DMS53 (cell line): ENCODE measurements around the gene SLC25A45.

ENCODE experiments used
- DNase-seq: peaks from one replicate; lab custom pipeline; 2025; lab: John Stamatoyannopoulos, UW

Gene SLC25A45

GRCh38 chr11:65404638-65405339, 22.3 kb upstream of the SLC25A45 start:
- DNase-seq: no peak

GRCh38 chr11:65404210-65404609, 21.8 kb upstream of the SLC25A45 start:
- DNase-seq: no peak

GRCh38 chr11:65403607-65404121, 21.2 kb upstream of the SLC25A45 start:
- no peak for DNase-seq

GRCh38 chr11:65402790-65403189, 20.3 kb upstream of the SLC25A45 start:
- no peak for DNase-seq

DNA sequence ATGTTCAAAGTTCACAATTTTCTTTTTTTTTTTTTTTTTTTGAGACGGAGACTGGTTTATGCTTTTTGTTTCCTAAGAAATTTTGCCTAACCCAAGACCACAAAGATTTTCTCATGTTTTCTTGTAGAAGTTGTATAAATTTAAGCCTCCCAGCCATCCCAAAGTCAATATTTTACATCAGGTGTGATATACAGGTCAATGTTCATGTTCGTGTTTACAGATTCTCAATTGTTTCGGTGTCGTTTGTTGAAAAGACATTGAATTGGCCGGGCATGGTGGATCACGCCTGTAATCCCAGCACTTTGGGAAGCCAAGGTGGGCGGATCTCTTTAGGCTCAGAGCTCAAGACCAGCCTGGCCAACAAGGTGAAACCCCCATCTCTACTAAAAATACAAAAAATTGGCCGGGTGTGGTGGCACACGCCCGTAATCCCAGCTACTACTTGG, 19.4 kb upstream of the SLC25A45 start:
- DNase-seq: no peak

- DNase-seq: no peak
These were observed 18.8 kb upstream of the SLC25A45 start for GRCh38 chr11:65401073-65401802.

DNA sequence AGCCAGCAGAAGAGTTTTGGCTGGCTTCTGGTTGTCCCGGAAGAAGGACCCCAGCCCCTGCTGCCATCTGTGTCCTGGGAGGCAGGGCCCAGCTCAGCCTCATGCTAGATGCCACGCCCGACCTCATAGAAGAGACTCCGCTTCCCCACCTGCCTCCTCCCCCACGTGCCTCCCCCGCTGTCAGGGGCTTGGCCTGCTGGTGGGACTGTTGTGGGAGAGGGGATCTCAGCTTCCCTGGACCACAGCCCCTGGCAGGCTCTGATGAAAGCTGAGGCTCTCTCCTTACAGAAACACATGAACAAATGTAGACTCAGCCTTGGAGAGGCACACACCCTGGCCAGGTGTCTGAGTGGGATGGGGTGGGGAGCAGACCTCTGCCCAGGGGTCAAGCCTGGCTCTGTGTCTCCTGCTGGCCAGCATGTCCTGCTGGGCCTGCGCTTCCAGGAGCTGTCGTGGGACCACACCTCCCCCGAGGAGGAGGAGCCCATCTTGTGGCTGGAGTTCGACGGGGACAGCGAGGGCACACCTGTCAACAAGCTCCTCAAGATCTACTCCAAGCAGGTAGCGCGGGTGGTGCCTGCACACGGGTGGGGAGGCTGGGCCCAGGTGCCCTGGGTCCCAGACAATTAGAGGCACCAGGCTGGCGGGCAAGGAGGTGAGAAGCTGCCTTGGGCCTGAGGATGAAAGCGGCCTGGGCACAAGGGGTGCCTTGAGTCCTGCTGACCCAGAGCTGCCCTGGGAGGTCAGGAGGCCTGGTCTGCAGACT, 18.0 kb upstream of the SLC25A45 start:
- no peak for DNase-seq

DNA sequence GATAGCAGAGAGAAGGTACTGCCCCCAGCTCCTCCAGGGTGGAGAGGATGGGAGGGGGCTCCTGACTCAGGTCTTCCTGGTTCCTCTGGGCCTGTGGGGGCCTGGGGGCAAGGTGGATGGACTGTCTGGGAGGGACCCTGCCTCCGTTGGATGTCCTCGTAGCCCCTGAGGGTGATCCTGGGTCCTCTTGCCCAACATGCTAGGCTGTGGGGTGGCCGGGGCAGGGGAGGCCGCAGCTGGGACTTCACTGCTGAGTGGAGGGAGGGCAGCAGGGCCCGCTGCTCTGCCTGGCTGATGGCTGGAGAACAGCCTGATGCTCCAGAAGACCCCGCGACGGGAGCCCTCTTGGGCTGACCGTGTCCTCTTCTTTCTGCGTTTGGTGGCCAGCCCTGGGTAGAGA, 17.4 kb upstream of the SLC25A45 start:
- no peak for DNase-seq

- no peak for DNase-seq
These were observed 16.8 kb upstream of the SLC25A45 start for GRCh38 chr11:65399249-65399648.

DNA sequence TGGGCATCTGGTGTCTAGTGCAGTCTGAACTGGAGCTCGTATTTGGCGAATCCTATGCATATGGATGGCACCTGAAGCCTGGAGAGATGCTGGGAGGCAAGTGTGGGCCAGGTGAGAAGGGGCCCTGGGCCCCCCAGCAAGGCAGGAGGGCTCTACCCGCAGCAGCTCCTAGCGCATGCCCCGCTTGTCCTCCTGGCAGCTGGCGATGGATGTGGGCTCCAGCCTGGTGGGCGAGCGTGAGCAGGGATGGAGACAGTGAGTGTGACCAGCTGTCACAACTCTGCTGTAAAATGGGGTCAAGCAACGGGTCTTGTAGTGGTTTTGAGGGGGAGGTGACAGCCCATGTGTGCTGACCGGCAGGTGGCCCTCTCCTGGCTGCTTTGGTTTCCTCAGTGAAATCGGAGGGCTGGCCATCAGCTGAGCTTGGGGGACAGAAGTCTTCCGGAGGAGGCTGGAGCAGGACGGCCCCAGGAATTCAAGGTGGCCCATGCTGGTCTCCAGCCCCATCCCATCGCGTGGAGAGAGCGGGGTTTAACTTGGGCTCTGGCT, 16.0 kb upstream of the SLC25A45 start:
- no peak for DNase-seq

- no peak for DNase-seq
These were observed 14.6 kb upstream of the SLC25A45 start for GRCh38 chr11:65396769-65397745.

GRCh38 chr11:65395961-65396530, 13.6 kb upstream of the SLC25A45 start:
- no peak for DNase-seq

GRCh38 chr11:65394125-65394536, 11.7 kb upstream of the SLC25A45 start:
- DNase-seq: no peak

GRCh38 chr11:65393513-65394079, 11.2 kb upstream of the SLC25A45 start:
- DNase-seq: no peak

DNA sequence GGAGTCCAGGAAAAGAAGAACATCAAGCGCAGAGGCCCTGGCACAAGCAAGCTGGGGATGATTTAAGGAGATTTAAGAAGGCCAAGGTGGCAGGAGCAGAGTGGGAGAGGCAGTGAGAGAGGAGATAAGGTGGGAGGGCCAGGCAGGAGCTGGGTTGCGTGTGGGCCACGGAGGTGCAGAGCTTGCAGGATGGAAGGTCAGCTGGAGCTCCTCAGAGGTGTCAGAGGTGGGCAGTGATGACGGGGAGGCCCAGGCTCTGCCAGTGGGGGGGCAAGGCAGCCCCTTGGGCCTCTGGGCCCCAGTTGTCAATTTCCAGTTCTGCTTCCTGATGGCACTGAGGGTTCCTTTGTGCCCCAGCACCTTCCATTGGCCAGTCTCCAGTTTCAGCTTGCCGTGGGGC, 10.5 kb upstream of the SLC25A45 start:
- DNase-seq: no peak

DNA sequence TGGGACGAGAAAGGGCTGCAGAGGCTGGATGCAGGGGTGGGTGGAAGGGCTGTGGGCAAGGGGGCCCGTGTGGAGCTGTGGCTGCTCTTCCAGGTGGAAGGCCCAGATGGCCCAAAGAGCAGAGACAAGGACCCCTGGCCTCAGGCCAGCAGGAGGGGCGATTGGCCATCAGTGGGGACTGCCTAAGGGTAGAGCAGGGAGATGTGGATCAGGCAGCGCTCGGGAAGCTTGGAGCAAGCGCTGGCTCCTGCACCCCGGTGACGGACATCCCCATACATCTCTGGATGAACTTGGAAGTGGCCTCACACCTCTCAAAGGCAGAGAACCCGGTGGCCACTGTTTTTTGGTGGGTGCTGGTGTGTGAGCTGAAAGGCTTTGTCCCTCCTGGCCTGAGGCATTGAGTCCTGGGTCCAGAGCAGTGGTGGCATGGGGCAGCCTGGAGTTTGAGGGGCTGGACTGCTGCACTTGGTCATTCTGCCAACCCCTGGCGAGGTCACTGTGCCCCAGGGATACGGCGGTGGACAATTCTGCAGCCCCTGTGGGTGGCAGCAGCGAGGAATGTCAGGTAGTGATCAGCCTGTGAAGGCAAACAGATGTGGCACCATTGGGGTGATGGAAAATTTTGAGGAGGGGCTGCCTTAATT, 9.9 kb upstream of the SLC25A45 start:
- no peak for DNase-seq

DNA sequence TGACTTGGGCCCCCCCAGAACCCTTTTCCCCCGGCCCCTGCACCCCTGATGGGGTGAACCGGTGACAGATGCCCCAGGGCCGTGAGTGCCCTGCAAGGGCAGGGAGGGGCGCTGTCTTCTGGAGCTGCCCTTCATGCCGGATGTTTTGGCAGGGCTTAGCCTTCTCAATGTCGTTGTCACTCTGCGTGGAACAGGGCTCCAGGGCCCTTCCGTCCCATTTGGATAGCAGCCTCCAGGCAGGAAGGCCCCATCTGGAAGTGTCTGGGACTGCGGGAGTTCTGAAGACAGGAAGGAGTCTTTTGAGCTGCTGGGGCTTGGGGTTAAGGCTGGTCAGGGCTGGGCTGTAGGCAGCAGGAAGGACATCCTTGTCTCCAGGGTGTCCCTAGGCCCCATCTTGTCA, 8.6 kb upstream of the SLC25A45 start:
- DNase-seq: no peak

DNA sequence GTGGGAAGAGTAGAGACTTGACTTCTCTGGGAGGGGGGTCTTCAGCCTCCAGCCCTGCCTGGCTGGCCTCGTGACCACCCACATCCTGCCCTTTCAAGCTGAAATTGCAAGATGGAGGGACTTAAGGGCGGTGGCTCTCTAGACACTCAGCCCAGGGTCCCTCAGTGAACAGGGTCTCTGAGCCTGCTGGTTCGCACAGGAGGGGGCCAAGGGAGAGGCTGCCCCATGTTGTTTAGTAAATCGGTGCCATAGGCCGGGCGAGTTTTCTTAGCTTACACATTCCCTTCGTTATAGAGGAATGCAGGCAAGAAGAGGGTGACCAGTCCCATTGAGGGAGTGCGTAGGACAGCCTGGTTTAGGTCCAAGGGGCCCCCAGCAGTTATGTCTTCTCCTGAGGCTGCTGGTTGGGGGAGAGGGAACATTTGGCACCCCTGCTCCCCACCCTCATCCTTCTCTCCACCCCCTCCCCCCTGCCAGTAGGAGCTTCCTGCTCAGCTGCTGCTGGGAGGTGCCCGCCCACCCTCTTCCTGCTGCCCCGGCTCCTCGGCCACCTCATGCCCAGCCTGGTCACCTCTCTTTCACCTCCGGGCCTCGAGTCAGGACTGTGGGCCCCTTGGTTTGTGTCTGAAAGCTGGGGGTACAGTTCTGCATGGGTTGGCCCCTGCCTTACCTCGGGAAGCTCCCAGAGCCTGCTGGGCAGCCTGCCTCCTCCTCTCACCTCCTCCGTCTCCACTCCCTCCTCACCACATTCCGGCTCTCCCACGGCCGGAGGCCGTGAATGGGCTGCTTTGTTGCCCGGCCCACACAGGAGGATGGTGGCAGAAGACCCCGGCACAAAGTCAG, 7.9 kb upstream of the SLC25A45 start:
- no peak for DNase-seq
